Body of pancreas (tissue), 4 donors: ENCODE measurements around the gene SHOC2. TPM values are rescaled to one million over a fixed set of nuclear protein-coding genes. Genes with fewer than 3 reads are reported as not detected.

ENCODE experiments used
- ATAC-seq: fragments of 150-250 bp; one replicate; pipeline ENCODE4 v1.9.1; 2016
- DNase-seq, 4 donors: peaks; one replicate each; pipeline ENCODE4 v3.0.0-alpha.2; 2019
- H3K27ac ChIP-seq, 4 donors: fragments of 200-600 bp; sonication (generic); 1 replicate in 3 of 4; 2 replicates in 1 of 4; pipeline versions ENCODE4 v1.5.1 to v1.6.1; 2016 to 2019; ENCODE audit warnings: mild to moderate bottlenecking in 1 of 4, mixed read lengths in 1 of 4, moderate library complexity in 1 of 4
- H3K27me3 ChIP-seq, 2 donors: fragments of 200-600 bp; sonication (generic); one replicate each; pipeline ENCODE4 v1.6.0; 2016; ENCODE audit warnings: mild to moderate bottlenecking in 1 of 2
- H3K36me3 ChIP-seq, 2 donors: fragments of 200-600 bp; sonication (generic); replicated peaks in 1 of 2; 2 replicates each; pipeline ENCODE4 v1.5.1; 2016; ENCODE audit warnings: low read depth in 2 of 2; ENCODE audit not compliant: insufficient read depth in 1 of 2
- H3K4me1 ChIP-seq: fragments of 200-600 bp; sonication (generic); one replicate; pipeline ENCODE4 v1.6.0; 2016
- H3K4me3 ChIP-seq, 2 donors: fragments of 200-600 bp; sonication (generic); 1 replicate in 1 of 2; 2 replicates in 1 of 2; pipeline ENCODE4 v1.5.1; 2016 to 2019
- H3K9me3 ChIP-seq, 3 donors: fragments of 200-600 bp; sonication (generic); 1 replicate in 2 of 3; 2 replicates in 1 of 3; pipeline ENCODE4 v1.5.1; 2016
- POLR2A ChIP-seq, 3 donors: fragments of 450-650 bp; IDR thresholded peaks; one replicate each; pipeline ENCODE4 v1.6.1; 2016; ENCODE audit warnings: antibody characterized with exemption in 3 of 3, mild to moderate bottlenecking in 2 of 3
- WGBS, 2 donors: methylation state at CpG; one replicate each; pipeline ENCODE4 v1.1.5; 2017; 5-methylcytosine and 5-hydroxymethylcytosine counted together
- intact Hi-C: fragments of 100-400 bp; cut with DNase I; formaldehyde crosslinking; loops from one replicate; pipeline ENCODE4 v1.15.1; 2023
- total RNA-seq, 2 donors: library from RNA; depleted of rRNA; stranded (reverse); fragments of >200 nt; gene quantifications; one replicate each; pipeline ENCODE4 v1.1.0, GENCODE V29; 2016
- TF ChIP-seq, protein P1 (sequence below), 7 experiments: fragments of 450-650 bp in 4 of 7; fragments of 200-600 bp in 3 of 7; sonication (generic) in 3 of 7; IDR thresholded peaks; one replicate each; pipeline ENCODE4 v1.5.1; 2016 to 2019; ENCODE audit warnings: antibody characterized with exemption in 7 of 7

Gene SHOC2
- total RNA-seq, 2 donors from 2014 or later = 24.1 to 26.0 TPM

DNA sequence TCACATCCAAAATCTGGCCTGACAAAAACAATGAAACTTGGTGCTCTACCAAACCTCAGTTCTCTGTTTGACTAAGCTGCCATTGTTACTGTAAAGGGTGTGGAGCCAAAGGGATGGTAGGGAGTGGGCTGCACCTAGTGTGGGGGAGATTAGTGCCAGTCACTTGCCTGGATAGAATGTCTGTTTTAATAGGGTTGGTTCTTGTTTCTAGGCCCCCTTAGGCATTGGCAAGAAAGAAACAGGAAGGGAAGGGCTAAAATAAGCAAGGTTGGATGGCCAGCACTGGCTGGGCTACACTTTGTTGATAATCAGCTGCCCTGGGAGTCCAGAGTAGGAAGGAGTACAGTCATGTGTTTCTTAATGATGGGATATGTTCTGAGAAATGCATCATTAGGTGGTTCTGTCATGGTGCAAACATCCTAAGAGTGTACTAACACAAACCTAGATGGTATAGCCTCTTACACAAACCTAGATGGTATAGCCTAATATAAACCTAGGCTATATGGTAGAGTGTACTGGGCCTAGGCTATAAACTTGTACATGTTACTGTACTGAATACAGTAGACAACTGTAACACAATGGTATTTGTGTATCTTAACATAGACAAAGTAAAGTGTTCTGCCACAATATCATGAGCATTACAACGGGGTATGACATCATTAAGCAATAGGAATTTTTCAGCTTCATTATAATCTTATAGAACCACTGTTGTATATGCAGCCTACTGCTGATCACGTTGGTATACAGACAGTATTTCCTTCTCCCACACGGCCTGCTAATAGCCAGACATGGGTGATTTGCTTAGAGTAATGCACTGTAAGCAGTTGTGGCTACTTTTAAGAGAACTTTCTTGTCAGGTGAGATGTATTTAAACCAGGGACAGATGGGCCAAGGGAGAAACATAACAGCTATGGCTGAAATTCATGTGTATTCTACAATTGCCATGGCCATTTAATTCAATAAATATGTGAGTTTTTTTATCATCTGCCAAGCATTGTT, 15.8 kb upstream of the SHOC2 start:
- DNase-seq (no peak), ATAC-seq (peak; percentile 33)
- Histone ChIP-seq H3K27me3 (no peaks in the 10 kb centered on the region), H3K4me3 (no peak overlapping the region), H3K9me3 (no peaks in the 10 kb centered on the region), H3K4me1 (peaks cover 22% of the 10 kb centered on the region), H3K36me3 (peaks cover 9 to 11% of the 10 kb centered on the region in 2 donors), H3K27ac (peak overlapping the region in 3 of 4 donors; percentile 6 to 47 (median 40))
- intact Hi-C loops = loop anchor here (5.0 kb wide), 1 partner anchor 616 kb away; no protein-coding TSS in a partner anchor
- TF ChIP-seq, protein P1, sequence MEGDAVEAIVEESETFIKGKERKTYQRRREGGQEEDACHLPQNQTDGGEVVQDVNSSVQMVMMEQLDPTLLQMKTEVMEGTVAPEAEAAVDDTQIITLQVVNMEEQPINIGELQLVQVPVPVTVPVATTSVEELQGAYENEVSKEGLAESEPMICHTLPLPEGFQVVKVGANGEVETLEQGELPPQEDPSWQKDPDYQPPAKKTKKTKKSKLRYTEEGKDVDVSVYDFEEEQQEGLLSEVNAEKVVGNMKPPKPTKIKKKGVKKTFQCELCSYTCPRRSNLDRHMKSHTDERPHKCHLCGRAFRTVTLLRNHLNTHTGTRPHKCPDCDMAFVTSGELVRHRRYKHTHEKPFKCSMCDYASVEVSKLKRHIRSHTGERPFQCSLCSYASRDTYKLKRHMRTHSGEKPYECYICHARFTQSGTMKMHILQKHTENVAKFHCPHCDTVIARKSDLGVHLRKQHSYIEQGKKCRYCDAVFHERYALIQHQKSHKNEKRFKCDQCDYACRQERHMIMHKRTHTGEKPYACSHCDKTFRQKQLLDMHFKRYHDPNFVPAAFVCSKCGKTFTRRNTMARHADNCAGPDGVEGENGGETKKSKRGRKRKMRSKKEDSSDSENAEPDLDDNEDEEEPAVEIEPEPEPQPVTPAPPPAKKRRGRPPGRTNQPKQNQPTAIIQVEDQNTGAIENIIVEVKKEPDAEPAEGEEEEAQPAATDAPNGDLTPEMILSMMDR (IDR thresholded peaks at IDR 0.05) = no peak
- TF ChIP-seq POLR2A (IDR thresholded peaks at IDR 0.05) = peak in 2 of 3 donors; percentile 31 to 49
- 50 to 55% methylated on average over 3 of the region's 3 CpGs for WGBS, 2 donors

DNA sequence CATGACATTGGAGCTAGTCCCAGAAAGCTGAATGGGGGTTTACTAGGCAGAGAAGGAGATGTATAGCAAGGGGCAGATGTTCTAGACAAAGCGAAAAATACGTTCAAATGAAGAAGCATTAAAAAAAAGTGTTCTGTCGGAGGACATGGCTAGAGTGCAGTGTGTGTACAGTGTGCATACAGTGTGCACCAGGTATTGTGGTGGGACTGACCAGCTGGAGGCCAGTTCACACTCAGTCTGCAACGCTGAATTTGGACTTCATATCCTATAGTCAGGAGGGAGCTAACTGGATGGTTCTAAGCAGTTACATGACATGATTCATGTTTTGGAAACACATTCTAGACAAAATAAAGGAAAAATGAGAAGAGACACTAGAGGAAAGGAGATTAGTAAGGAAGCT, 9.3 kb upstream of the SHOC2 start:
- intact Hi-C loops = no loop called here
- WGBS, 2 donors = 60 to 64% methylated on average over 4 of the region's 4 CpGs
- TF ChIP-seq, protein P1 (IDR thresholded peaks at IDR 0.05) = no peak
- peak in 1 of 3 donors; percentile 16 for TF ChIP-seq POLR2A (IDR thresholded peaks at IDR 0.05)
- no peaks in the 10 kb centered on the region for H3K36me3 ChIP-seq
- H3K4me1 ChIP-seq = peaks cover 22% of the 10 kb centered on the region
- no peaks in the 10 kb centered on the region for H3K9me3 ChIP-seq
- H3K27ac ChIP-seq = no peak overlapping the region
- no peak for ATAC-seq
- H3K4me3 ChIP-seq = no peak overlapping the region
- no peak for DNase-seq
- no peaks in the 10 kb centered on the region for H3K27me3 ChIP-seq

DNA sequence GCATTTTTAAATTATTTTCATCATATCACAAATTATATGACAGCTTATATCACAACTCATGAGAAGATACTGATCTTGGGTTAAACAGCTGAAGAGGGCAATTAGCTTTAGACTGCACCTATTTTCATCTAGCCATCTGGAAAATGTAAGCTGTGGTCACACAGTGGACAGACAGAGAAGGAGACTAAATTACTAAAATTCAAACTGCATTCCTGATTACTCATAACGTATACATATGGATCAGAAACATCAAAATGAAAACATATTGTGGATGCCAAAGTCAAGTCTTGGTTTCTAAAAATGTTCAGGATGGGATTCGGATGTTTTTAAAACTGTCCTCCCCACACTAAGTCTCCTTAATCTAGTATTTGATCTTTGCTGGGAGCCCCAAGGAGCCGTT, 7.0 kb upstream of the SHOC2 start:
- TF ChIP-seq POLR2A (IDR thresholded peaks at IDR 0.05) = no peak
- TF ChIP-seq, protein P1 (IDR thresholded peaks at IDR 0.05) = no peak
- H3K4me1 ChIP-seq = peaks cover 43% of the 10 kb centered on the region
- H3K9me3 ChIP-seq = no peaks in the 10 kb centered on the region
- ATAC-seq (no peak), DNase-seq (no peak)
- no peaks in the 10 kb centered on the region for H3K36me3 ChIP-seq
- no peak overlapping the region for H3K4me3 ChIP-seq
- intact Hi-C loops = no loop called here
- no peaks in the 10 kb centered on the region for H3K27me3 ChIP-seq
- WGBS, 2 donors = 52 to 65% methylated on average over 3 of the region's 3 CpGs
- peak overlapping the region in 2 of 4 donors; percentile 2 to 4 for H3K27ac ChIP-seq

DNA sequence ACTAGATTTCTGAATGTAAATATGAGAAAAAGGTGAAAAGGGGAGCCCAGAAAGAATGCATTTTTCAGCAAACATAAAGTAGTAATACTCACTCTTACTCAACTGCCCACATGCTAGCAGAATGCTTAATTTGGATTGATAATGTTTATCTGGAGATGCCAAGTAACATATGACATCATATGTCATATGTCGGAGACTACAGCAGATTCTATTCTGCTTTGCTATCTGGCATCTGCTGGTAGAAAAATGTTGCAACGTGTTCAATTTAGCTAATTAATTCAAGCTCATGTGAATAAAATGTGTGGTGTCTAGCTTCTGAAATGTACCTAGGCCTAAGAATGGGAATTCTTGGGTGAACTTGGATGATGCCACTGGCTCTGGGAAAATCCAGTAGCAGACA, 5.0 kb upstream of the SHOC2 start:
- no peak for DNase-seq
- 79% methylated on average over 2 of the region's 2 CpGs for WGBS, 2 donors
- Histone ChIP-seq H3K27ac (peak overlapping the region in 1 of 4 donors; percentile 100), H3K9me3 (no peaks in the 10 kb centered on the region), H3K4me1 (peaks cover 52% of the 10 kb centered on the region), H3K27me3 (no peaks in the 10 kb centered on the region), H3K36me3 (no peaks in the 10 kb centered on the region), H3K4me3 (no peak overlapping the region)
- intact Hi-C loops = no loop called here
- no peak for ATAC-seq
- TF ChIP-seq, protein P1 (IDR thresholded peaks at IDR 0.05) = no peak
- TF ChIP-seq POLR2A (IDR thresholded peaks at IDR 0.05) = no peak
